ENCODE measurements around the gene TMEM117.

TMEM117 gene

DNA sequence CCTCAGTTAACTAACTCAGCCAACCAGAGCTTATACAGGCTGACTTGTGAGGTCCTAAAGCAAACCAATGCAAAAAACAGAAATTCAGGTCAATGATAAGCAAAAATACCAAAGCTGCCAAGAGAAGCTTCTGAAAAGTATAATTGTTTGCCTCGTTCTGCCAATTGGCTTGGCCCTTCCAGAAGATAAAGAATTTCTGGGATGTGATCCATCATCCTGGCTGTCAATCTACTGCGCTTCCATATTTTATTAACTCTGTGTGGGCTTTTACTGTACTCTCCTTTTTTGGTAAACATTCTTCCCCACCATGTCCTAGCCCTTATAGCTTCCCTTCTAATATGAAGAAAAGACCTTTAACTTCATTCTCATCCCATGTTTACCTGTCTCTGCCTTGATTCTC is 387.9 kb downstream of the TMEM117 start:
- Histone ChIP-seq H3K27me3 (no peaks in the 10 kb centered on the region), H3K4me1 (ENCODE audit: control insufficient read depth in 1 of 2, insufficient read depth in 1 of 2, low read depth in 1 of 2, low read length in 1 of 2) (no peaks in the 10 kb centered on the region), H3K36me3 (no peaks in the 10 kb centered on the region), H3K27ac (no peak overlapping the region), H3K9me3 (no peaks in the 10 kb centered on the region), H3K4me3 (ENCODE audit: low read depth in 1 of 2, low read length in 1 of 2) (no peak overlapping the region)
- TF ChIP-seq, protein P1, sequence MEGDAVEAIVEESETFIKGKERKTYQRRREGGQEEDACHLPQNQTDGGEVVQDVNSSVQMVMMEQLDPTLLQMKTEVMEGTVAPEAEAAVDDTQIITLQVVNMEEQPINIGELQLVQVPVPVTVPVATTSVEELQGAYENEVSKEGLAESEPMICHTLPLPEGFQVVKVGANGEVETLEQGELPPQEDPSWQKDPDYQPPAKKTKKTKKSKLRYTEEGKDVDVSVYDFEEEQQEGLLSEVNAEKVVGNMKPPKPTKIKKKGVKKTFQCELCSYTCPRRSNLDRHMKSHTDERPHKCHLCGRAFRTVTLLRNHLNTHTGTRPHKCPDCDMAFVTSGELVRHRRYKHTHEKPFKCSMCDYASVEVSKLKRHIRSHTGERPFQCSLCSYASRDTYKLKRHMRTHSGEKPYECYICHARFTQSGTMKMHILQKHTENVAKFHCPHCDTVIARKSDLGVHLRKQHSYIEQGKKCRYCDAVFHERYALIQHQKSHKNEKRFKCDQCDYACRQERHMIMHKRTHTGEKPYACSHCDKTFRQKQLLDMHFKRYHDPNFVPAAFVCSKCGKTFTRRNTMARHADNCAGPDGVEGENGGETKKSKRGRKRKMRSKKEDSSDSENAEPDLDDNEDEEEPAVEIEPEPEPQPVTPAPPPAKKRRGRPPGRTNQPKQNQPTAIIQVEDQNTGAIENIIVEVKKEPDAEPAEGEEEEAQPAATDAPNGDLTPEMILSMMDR (IDR thresholded peaks at IDR 0.05), result no peak

- Histone ChIP-seq H3K9me3 (no peaks in the 10 kb centered on the region), H3K27ac (no peak overlapping the region), H3K27me3 (no peaks in the 10 kb centered on the region), H3K4me3 (ENCODE audit: low read depth in 1 of 2, low read length in 1 of 2) (no peak overlapping the region), H3K36me3 (no peaks in the 10 kb centered on the region), H3K4me1 (ENCODE audit: control insufficient read depth in 1 of 2, insufficient read depth in 1 of 2, low read depth in 1 of 2, low read length in 1 of 2) (no peaks in the 10 kb centered on the region)
- TF ChIP-seq, protein P1 (IDR thresholded peaks at IDR 0.05), result no peak
Measured at GRCh38 chr12:44224399-44225148, 388.7 kb downstream of the TMEM117 start.

DNA sequence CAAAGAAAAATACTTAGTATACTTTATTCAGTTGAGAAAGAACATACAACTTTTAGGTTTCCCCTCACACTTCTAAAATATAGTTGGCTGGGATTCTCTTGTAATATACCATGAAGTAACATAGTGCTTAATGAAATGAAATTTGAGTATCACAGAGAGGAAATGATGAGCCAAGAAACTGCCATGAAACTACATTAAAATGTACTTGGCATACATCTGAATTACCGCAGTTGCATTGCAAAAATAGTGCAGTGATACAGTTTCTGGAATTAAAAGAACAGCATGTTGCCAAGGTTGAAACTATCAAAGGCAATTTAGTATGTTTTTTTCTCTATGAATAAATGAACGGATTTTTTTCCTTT is 389.2 kb downstream of the TMEM117 start:
- H3K27me3 ChIP-seq, result no peaks in the 10 kb centered on the region
- H3K4me3 ChIP-seq (ENCODE audit: low read depth in 1 of 2, low read length in 1 of 2), result no peak overlapping the region
- H3K36me3 ChIP-seq, result no peaks in the 10 kb centered on the region
- TF ChIP-seq, protein P1 (IDR thresholded peaks at IDR 0.05), result no peak
- H3K27ac ChIP-seq, result no peak overlapping the region
- H3K4me1 ChIP-seq (ENCODE audit: control insufficient read depth in 1 of 2, insufficient read depth in 1 of 2, low read depth in 1 of 2, low read length in 1 of 2), result no peaks in the 10 kb centered on the region
- no peaks in the 10 kb centered on the region for H3K9me3 ChIP-seq

- TF ChIP-seq, protein P1 (IDR thresholded peaks at IDR 0.05), result no peak
- H3K4me1 ChIP-seq (ENCODE audit: control insufficient read depth in 1 of 2, insufficient read depth in 1 of 2, low read depth in 1 of 2, low read length in 1 of 2), result no peaks in the 10 kb centered on the region
- H3K36me3 ChIP-seq, result no peaks in the 10 kb centered on the region
- no peaks in the 10 kb centered on the region for H3K27me3 ChIP-seq
- no peak overlapping the region for H3K4me3 ChIP-seq (ENCODE audit: low read depth in 1 of 2, low read length in 1 of 2)
- H3K9me3 ChIP-seq, result no peaks in the 10 kb centered on the region
- no peak overlapping the region for H3K27ac ChIP-seq
Measured at GRCh38 chr12:44227616-44228015, 391.7 kb downstream of the TMEM117 start.

DNA sequence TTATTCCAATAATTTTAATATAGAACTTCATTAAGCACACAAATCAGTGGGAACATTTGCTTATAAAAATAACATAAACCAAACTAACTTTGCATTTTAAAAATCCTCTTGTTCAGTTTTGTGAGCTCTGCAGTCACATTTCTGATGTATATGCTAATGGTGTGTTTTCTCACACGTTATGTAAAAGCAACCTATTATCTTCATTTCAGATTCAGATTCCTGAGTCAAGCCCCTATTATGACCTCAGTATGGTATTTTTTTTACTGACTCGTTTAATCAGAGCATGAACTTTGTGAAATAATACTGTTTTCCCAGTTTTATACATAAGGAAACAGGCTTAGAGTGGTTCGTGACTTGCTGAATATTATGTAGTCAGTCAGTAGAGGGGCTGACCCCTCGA is 394.0 kb downstream of the TMEM117 start:
- no peaks in the 10 kb centered on the region for H3K36me3 ChIP-seq
- TF ChIP-seq, protein P1 (IDR thresholded peaks at IDR 0.05), result no peak

More for the DNA sequence above, 394.0 kb downstream of the TMEM117 start:
- Histone ChIP-seq H3K27ac (no peak overlapping the region), H3K27me3 (no peaks in the 10 kb centered on the region), H3K4me1 (ENCODE audit: control insufficient read depth in 1 of 2, insufficient read depth in 1 of 2, low read depth in 1 of 2, low read length in 1 of 2) (no peaks in the 10 kb centered on the region), H3K4me3 (ENCODE audit: low read depth in 1 of 2, low read length in 1 of 2) (no peak overlapping the region), H3K9me3 (no peaks in the 10 kb centered on the region)
